GM19324 (cell line): ENCODE data around the gene COL6A5.

ENCODE experiments used
- ATAC-seq: cut with Tn5 transposase; IDR thresholded peaks from one replicate; pipeline ENCODE4 v1.9.1; 2021; ENCODE audit warnings: mild to moderate bottlenecking, moderate library complexity; ENCODE audit not compliant: unreplicated experiment, low FRiP score

Gene COL6A5

DNA sequence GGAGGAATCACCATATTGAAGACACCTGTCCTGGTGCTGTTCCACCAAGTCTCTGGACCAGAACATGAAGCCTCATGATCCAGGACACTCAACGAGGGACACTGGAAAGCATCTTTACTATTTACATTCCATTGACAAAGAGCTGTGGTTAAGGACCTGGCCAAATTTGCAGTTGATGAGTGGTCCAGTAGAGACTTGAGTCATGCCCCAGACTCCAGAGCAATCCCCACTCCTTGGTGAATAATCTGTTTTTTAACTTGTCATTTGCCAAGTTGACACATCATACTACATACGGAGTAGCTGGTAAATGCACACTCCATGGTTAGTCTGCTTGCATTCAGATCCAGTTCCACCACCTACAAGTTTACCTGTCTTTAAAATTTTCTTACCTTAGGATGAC, 170.3 kb downstream of the COL6A5 start:
- ATAC-seq = no peak

- ATAC-seq = no peak
Observed at GRCh38 chr3:130516645-130517512, 171.4 kb downstream of the COL6A5 start, which contains the start of gene COL6A6. TSS of gene COL6A6 (plus strand) at chr3:130517177. CDS start at chr3:130560365, 43,188 bp downstream.

GRCh38 chr3:130517602-130518001, 172.1 kb downstream of the COL6A5 start:
- ATAC-seq = no peak

GRCh38 chr3:130519754-130520153, 174.3 kb downstream of the COL6A5 start:
- ATAC-seq = no peak

DNA sequence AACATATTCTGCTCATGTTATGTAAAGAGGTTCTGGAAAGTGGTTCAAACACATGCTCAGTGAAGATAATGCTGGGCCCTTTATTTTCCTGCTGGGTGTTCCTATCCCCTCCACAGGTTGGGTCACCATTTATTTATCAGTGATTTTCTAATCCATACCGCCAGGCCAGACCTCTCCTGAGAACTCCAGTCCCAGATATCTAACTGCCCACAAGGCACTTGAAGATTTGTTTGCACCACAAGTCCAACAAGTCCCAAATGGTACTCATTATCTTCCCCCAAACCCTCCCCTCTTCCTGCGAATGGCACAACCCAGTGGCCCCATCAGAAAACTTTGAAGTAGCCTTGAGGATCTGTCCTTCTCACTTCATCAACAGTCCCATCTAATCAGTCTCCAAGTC, 176.9 kb downstream of the COL6A5 start:
- ATAC-seq = no peak

DNA sequence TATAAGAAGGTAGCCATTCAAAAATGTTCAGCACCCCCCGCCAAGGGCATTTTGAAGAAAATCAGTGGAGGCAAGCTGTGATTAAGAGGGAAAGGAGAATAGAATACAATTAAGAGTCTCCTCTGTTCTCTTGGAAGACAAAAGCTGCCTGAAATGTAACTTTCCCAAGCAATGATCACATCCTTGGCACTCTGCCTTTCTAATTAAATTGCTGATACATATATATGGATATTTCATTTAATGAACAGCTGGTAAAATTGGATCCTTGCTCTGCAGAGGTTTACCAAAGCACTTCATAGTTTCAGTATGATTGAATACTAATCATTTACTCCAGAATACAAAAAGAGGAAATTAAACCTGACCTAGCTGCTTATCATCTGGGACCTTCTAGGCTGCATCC, 182.0 kb downstream of the COL6A5 start:
- no peak for ATAC-seq

GRCh38 chr3:130528120-130528519, 182.6 kb downstream of the COL6A5 start:
- ATAC-seq = no peak

DNA sequence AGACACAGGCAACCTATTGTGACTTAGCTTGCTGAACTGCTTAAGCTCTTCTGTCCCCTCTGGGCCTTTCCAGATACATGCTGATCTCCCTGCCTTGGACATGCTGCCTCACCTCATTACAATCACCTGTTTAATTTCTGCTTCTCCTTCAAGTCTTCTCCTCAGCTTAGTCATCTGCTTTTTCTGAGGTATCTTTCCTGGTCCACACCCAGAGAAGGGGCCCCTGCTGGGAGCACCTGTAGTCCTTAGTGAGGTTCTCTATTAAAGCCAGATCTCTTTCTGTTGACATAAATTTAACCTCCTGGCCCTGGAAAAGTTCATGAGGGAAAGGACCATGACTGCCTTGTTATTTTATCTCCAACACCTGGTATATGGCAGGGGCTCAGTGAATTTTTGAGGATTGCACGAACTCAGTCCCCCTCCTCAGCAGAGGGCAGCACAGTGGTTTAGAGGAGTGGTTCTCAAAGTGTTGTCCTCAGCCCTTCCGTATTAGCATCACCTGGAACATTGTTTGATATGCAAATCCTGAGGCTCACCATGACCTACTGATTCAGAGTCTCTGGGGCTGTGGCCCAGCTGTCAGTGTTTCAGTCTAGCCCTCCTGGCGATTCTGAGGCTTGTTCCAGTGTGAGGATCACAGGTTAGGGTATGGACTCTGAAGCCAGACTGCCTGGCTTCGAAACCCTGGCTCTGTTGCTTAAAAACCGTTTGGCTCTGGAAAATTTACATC, 184.2 kb downstream of the COL6A5 start:
- no peak for ATAC-seq

DNA sequence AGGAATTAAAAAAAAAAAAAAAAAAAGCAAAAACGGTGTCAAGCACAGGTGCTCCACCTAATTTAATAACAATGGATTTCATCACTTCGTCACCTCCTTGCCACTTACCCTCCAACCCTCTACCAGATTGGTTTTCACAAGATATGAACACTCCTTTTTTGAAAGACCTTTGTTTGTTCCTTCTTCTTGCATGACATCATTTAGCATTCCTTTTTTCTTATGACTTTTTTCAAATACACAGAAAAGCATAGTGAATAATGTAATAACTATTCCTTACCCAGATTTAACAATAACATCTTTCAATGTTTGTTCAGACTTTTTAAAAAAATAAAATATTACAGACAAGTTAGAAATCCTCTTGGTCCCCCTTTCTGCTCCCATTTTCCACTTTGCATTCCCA, 187.8 kb downstream of the COL6A5 start:
- ATAC-seq = no peak
